B cell (primary cell): Measurements from ENCODE around the gene FAM120C. TPM values are rescaled to one million over a fixed set of nuclear protein-coding genes. Genes with fewer than 3 reads are reported as not detected.

Experiments used
- ATAC-seq: fragments of 200-7000 bp; cut with Tn5 transposase; one replicate; pipeline ENCODE4 v1.10.0; 2021; ENCODE audit warnings: low read depth, mild to moderate bottlenecking, moderate number of reproducible peaks, moderate library complexity
- CTCF ChIA-PET: fragments of 350-600 bp; sonication (Branson Sonifier 250); formaldehyde crosslinking; loops from one replicate; lab custom pipeline; 2021; ENCODE audit warnings: antibody characterized with exemption, inconsistent platforms; lab: Charles Lee
- POLR2A ChIA-PET: fragments of 350-600 bp; sonication (Branson Sonifier 250); formaldehyde crosslinking; loops from one replicate; lab custom pipeline; 2021; ENCODE audit warnings: antibody characterized with exemption; lab: Charles Lee
- DNase-seq: peaks from one replicate; pipeline ENCODE4 v3.0.0; 2013
- H2AFZ ChIP-seq: 2 replicates; pipeline ENCODE4 v1.6.1; 2012; ENCODE audit warnings: mild to moderate bottlenecking, low read depth, low read length; ENCODE audit not compliant: insufficient read depth, poor library complexity, severe bottlenecking
- H3K27ac ChIP-seq, 2 donors: 1 replicate in 1 of 2; 2 replicates in 1 of 2; pipeline ENCODE4 v1.5.1; 2012 to 2013; ENCODE audit warnings: low read length in 2 of 2, mild to moderate bottlenecking in 2 of 2, moderate library complexity in 1 of 2
- H3K27me3 ChIP-seq, 4 experiments: fragments of 200-600 bp in 1 of 4; sonication (generic) in 1 of 4; replicated peaks in 1 of 4; 1 replicate in 2 of 4; 2 replicates in 2 of 4; pipeline versions ENCODE4 v1.6.1 to v1.7.0; 2013 to 2016; ENCODE audit warnings: low read length in 3 of 4, mild to moderate bottlenecking in 2 of 4, mixed read lengths in 1 of 4, moderate library complexity in 1 of 4; ENCODE audit not compliant: insufficient read depth in 4 of 4, control insufficient read depth in 3 of 4; ENCODE audit errors: control extremely low read depth in 1 of 4
- H3K36me3 ChIP-seq, 2 experiments: replicated peaks in 1 of 2; 1 replicate in 1 of 2; 2 replicates in 1 of 2; pipeline versions ENCODE4 v1.6.1 to v1.7.1; 2013; ENCODE audit warnings: low read length in 1 of 2; ENCODE audit not compliant: insufficient read depth in 2 of 2, control insufficient read depth in 1 of 2; ENCODE audit errors: control extremely low read depth in 1 of 2, extremely low read depth in 1 of 2
- H3K4me1 ChIP-seq, 2 donors: fragments of 200-600 bp in 1 of 2; sonication (generic) in 1 of 2; 1 replicate in 1 of 2; 2 replicates in 1 of 2; pipeline versions ENCODE4 v1.5.1 to v1.6.1; 2013 to 2017; ENCODE audit warnings: low read length in 2 of 2; ENCODE audit not compliant: control insufficient read depth in 2 of 2, insufficient read depth in 2 of 2
- H3K4me2 ChIP-seq: replicated peaks from 2 replicates; pipeline ENCODE3; 2012; ENCODE audit warnings: mild to moderate bottlenecking, low read depth, low read length; ENCODE audit not compliant: poor library complexity, severe bottlenecking
- H3K4me3 ChIP-seq, 5 experiments: fragments of 200-600 bp in 1 of 5; sonication (generic) in 1 of 5; 1 replicate in 3 of 5; 2 replicates in 2 of 5; pipeline versions ENCODE4 v1.5.1 to v1.7.0; 2011 to 2016; ENCODE audit warnings: low read length in 4 of 5, mild to moderate bottlenecking in 4 of 5, low read depth in 2 of 5, control low read depth in 1 of 5, moderate library complexity in 1 of 5; ENCODE audit not compliant: insufficient read depth in 1 of 5; ENCODE audit errors: control extremely low read depth in 1 of 5, extremely low read depth in 1 of 5
- H3K79me2 ChIP-seq: fragments of 200-600 bp; sonication (generic); one replicate; pipeline ENCODE4 v1.6.0; 2016; ENCODE audit warnings: low read length; ENCODE audit not compliant: control insufficient read depth, insufficient read depth
- H3K9ac ChIP-seq: fragments of 200-600 bp; sonication (generic); 2 replicates; pipeline ENCODE4 v1.6.1; 2017; ENCODE audit warnings: mild to moderate bottlenecking, low read length, moderate library complexity
- H3K9me3 ChIP-seq, 3 donors: one replicate each; pipeline versions ENCODE4 v1.6.1 to v1.7.1; 2013; ENCODE audit warnings: low read length in 2 of 3; ENCODE audit not compliant: control insufficient read depth in 2 of 3, insufficient read depth in 1 of 3; ENCODE audit errors: control extremely low read depth in 1 of 3
- H4K20me1 ChIP-seq: 2 replicates; pipeline ENCODE4 v1.6.0; 2012; ENCODE audit warnings: mild to moderate bottlenecking, low read length; ENCODE audit not compliant: insufficient read depth, control insufficient read depth, poor library complexity, severe bottlenecking
- H3K27ac Mint-ChIP-seq: one replicate; pipeline ENCODE4 v1.8.0; 2021; ENCODE audit warnings: mixed read lengths
- H3K27me3 Mint-ChIP-seq: one replicate; pipeline ENCODE4 v1.8.0; 2021; ENCODE audit warnings: mixed read lengths
- H3K4me1 Mint-ChIP-seq: one replicate; pipeline ENCODE4 v1.8.0; 2021; ENCODE audit warnings: mixed read lengths
- H3K4me3 Mint-ChIP-seq: one replicate; pipeline ENCODE4 v1.8.0; 2021; ENCODE audit warnings: mixed read lengths
- H3K9me3 Mint-ChIP-seq: one replicate; pipeline ENCODE4 v1.8.0; 2022; ENCODE audit warnings: mixed read lengths; ENCODE audit not compliant: insufficient read depth
- CTCF ChIP-seq: fragments of 200-600 bp; IDR thresholded peaks from one replicate; pipeline ENCODE4 v1.8.0; 2022; ENCODE audit warnings: antibody characterized with exemption, mild to moderate bottlenecking
- EZH2 ChIP-seq: IDR thresholded peaks from 2 replicates; pipeline ENCODE4 v1.6.1; 2012; ENCODE audit warnings: borderline replicate concordance, low read depth, mild to moderate bottlenecking, moderate library complexity, low read length; ENCODE audit not compliant: insufficient read depth, poor library complexity, severe bottlenecking
- WGBS: methylation state at CpG from one replicate; pipeline ENCODE4 v1.1.5; 2013; ENCODE audit warnings: missing lambda C conversion rate; ENCODE audit not compliant: insufficient coverage; 5-methylcytosine and 5-hydroxymethylcytosine counted together
- intact Hi-C: fragments of 100-400 bp; cut with micrococcal nuclease; formaldehyde crosslinking; loops from one replicate; pipeline ENCODE4 v1.10.0; 2022
- polyA plus RNA-seq: library from polyadenylated mRNA; depleted of rRNA; stranded (reverse); fragments of >200 nt; gene quantifications from 2 replicates; pipeline ENCODE4 v1.2.3, GENCODE V29; 2012
- total RNA-seq, 2 donors: library from RNA; stranded (reverse); fragments of 120-200 nt in 1 of 2; gene quantifications; 1 replicate in 1 of 2; 2 replicates in 1 of 2; pipeline versions ENCODE4 v1.2.3 to v1.2.4, GENCODE V29; 2013 to 2022

FAM120C gene
- total and polyA plus RNA-seq, 2 donors (not counting 1 experiment from before 2014, with no cell fraction given), result 7.7 to 23.3 TPM

GRCh38 chrX:54064564-54064963 lies 118.5 kb downstream of the FAM120C start:
- Histone ChIP-seq H3K36me3 (no peaks in the 10 kb centered on the region), H3K79me2 (no peaks in the 10 kb centered on the region), H3K4me1 (no peaks in the 10 kb centered on the region), H3K9ac (no peak overlapping the region), H3K27me3 (no peaks in the 10 kb centered on the region), H3K27ac (no peak overlapping the region), H4K20me1 (no peaks in the 10 kb centered on the region), H2AFZ (no peak overlapping the region), H3K4me2 (no peak overlapping the region), H3K4me3 (no peak overlapping the region), H3K9me3 (no peaks in the 10 kb centered on the region)
- ChIA-PET CTCF (no interaction called here), POLR2A (no interaction called here)
- Mint-ChIP-seq H3K4me3 (no peak overlapping the region), H3K9me3 (no peaks in the 10 kb centered on the region), H3K27ac (no peak overlapping the region), H3K27me3 (no peaks in the 10 kb centered on the region), H3K4me1 (no peaks in the 10 kb centered on the region)
- TF ChIP-seq CTCF (no peak), EZH2 (no peak)
- no peak for ATAC-seq
- WGBS, result no CpG with 5 or more reads among the region's 3 CpGs
- DNase-seq, result no peak
- intact Hi-C loops, result no loop called here

- ATAC-seq (no peak), DNase-seq (no peak)
- intact Hi-C loops, result no loop called here
- no peak overlapping the region for H3K4me2 ChIP-seq
- Mint-ChIP-seq H3K9me3 (no peaks in the 10 kb centered on the region), H3K27ac (no peak overlapping the region), H3K4me3 (no peak overlapping the region), H3K4me1 (no peaks in the 10 kb centered on the region), H3K27me3 (no peaks in the 10 kb centered on the region)
- H2AFZ ChIP-seq, result no peak overlapping the region
- ChIA-PET POLR2A (no interaction called here), CTCF (no interaction called here)
- H3K4me1 ChIP-seq, result no peaks in the 10 kb centered on the region
- no peaks in the 10 kb centered on the region for H4K20me1 ChIP-seq
- no peaks in the 10 kb centered on the region for H3K9me3 ChIP-seq
- H3K79me2 ChIP-seq, result no peaks in the 10 kb centered on the region
- no peaks in the 10 kb centered on the region for H3K27me3 ChIP-seq
- H3K4me3 ChIP-seq, result no peak overlapping the region
- no peaks in the 10 kb centered on the region for H3K36me3 ChIP-seq
- TF ChIP-seq CTCF, result no peak
- TF ChIP-seq EZH2, result no peak
- H3K27ac ChIP-seq, result no peak overlapping the region
- H3K9ac ChIP-seq, result no peak overlapping the region
- WGBS, result no CpG with 5 or more reads among the region's 2 CpGs
Observed at GRCh38 chrX:54063361-54063760, 119.7 kb downstream of the FAM120C start.
